Measurements from ENCODE around the gene WWOX.

The WWOX gene

GRCh38 chr16:78650339-78651074, 551.1 kb downstream of the WWOX start:
- ChIA-PET CTCF (no interaction called here), POLR2A (no interaction called here)
- no peak for DNase-seq (ENCODE audit: extremely low spot score)
- TF ChIP-seq, protein P1, sequence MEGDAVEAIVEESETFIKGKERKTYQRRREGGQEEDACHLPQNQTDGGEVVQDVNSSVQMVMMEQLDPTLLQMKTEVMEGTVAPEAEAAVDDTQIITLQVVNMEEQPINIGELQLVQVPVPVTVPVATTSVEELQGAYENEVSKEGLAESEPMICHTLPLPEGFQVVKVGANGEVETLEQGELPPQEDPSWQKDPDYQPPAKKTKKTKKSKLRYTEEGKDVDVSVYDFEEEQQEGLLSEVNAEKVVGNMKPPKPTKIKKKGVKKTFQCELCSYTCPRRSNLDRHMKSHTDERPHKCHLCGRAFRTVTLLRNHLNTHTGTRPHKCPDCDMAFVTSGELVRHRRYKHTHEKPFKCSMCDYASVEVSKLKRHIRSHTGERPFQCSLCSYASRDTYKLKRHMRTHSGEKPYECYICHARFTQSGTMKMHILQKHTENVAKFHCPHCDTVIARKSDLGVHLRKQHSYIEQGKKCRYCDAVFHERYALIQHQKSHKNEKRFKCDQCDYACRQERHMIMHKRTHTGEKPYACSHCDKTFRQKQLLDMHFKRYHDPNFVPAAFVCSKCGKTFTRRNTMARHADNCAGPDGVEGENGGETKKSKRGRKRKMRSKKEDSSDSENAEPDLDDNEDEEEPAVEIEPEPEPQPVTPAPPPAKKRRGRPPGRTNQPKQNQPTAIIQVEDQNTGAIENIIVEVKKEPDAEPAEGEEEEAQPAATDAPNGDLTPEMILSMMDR (IDR thresholded peaks at IDR 0.05; ENCODE audit: control extremely low read depth, extremely low read depth, low read depth, missing control alignments) = no peak

DNA sequence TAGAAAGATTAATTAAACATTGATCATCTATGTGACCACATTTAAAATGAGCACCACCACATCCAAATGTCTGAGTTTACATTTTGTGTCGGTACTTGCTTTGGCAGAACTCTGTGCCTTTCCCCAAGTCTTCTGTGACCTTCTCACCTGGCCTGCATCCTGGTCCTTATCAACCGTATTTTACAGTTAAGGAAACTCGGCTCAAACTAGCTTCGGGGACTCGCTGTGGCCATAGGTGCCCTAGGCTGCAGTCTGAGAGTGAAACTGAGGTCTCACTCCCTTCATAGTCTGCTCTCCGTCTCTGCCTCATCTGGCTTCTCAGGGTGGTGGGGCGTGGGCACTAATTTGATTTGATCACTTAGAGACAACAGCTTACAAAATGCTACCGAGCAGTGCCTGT, 555.5 kb downstream of the WWOX start:
- CTCF ChIA-PET = no interaction called here
- POLR2A ChIA-PET = no interaction called here
- DNase-seq (ENCODE audit: extremely low spot score) = no peak
- TF ChIP-seq, protein P1 (IDR thresholded peaks at IDR 0.05; ENCODE audit: control extremely low read depth, extremely low read depth, low read depth, missing control alignments) = no peak

- POLR2A ChIA-PET = no interaction called here
- DNase-seq (ENCODE audit: extremely low spot score) = no peak
These were observed 556.1 kb downstream of the WWOX start for GRCh38 chr16:78655331-78656113.

DNA sequence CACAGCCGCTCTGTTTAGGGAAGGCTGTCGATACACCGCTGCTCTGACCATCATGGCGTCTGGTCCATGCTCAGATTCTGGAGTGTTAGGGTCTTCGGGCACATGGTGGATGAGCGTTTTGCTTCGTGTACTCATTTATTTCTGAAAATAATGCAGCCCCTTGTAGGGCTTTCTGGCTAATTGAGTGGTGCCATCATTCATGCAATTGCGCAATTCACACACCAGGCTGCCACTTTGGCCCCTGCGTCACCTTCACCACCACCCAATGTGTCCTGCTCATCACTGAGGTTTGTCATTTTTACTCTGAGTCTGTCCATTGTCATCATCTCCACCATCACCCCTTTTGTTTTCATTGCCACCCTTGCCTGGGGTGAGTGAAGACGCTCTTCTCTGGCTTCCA, 557.4 kb downstream of the WWOX start:
- POLR2A ChIA-PET = no interaction called here
- DNase-seq (ENCODE audit: extremely low spot score) = no peak
- TF ChIP-seq, protein P1 (IDR thresholded peaks at IDR 0.05; ENCODE audit: control extremely low read depth, extremely low read depth, low read depth, missing control alignments) = no peak
- CTCF ChIA-PET = no interaction called here

More at GRCh38 chr16:78655331-78656113, 556.1 kb downstream of the WWOX start:
- CTCF ChIA-PET = no interaction called here
- TF ChIP-seq, protein P1 (IDR thresholded peaks at IDR 0.05; ENCODE audit: control extremely low read depth, extremely low read depth, low read depth, missing control alignments) = no peak

DNA sequence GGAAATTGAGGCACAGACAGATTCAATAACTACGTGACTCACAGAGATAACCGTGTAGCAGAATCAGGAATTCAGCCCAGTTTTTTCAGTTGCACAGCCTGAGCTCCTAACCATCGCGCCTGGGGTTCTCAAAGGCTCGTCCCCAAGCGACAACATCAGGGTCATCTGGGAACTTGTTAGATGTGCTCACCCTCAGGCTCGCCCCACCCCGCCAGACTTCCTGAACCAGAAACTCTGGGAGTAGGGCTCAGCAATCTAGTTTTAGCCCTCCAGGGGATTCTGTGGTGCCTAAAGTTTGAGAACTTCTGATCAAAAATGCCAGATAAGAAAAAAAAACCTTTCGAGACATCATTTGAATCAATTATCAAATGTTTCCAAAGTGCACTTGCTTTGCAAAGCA, 559.8 kb downstream of the WWOX start:
- ChIA-PET CTCF (no interaction called here), POLR2A (no interaction called here)
- TF ChIP-seq, protein P1 (IDR thresholded peaks at IDR 0.05; ENCODE audit: control extremely low read depth, extremely low read depth, low read depth, missing control alignments) = no peak
- no peak for DNase-seq (ENCODE audit: extremely low spot score)

DNA sequence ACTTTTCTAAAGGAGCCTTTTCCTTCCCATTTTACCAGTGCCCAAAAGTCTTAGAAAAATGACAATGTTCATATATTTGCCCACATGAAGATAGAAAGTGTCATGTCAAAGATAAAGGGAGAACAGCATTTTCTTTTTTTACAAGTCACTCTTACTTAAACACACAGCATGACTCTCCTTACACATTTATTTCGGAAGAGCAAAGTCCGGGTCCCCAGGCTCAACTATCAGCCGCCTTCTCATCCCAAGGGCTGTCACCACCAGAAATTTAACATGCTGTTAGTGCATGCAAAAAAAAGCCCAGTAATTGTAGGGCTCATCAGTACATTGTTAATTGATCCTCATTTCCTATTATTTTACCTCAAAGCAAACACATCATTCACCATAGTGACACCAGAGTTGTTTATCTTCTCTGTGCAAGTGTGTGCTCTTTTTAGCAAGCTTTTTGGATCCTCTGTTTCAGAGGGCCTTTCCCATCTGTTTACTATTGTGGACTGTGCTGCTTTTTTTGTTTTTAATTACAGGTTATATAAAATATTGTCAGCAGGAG, 560.3 kb downstream of the WWOX start:
- CTCF ChIA-PET = no interaction called here
- POLR2A ChIA-PET = no interaction called here
- no peak for DNase-seq (ENCODE audit: extremely low spot score)

More for the DNA sequence above, 560.3 kb downstream of the WWOX start:
- TF ChIP-seq, protein P1 (IDR thresholded peaks at IDR 0.05; ENCODE audit: control extremely low read depth, extremely low read depth, low read depth, missing control alignments) = no peak
